WI38 (cell line): Measurements from ENCODE around the gene UBE2E2.

Experiments
- H3K4me3 ChIP-seq: 2 replicates; pipeline ENCODE4 v1.5.1; 2011; ENCODE audit warnings: low read depth, mild to moderate bottlenecking, control low read depth, low read length
- TF ChIP-seq, protein P1 (sequence below): IDR thresholded peaks from 2 replicates; pipeline ENCODE4 v1.5.1; 2012; ENCODE audit warnings: low read depth, mild to moderate bottlenecking, control low read depth, low read length

The UBE2E2 gene

GRCh38 chr3:23252122-23252521 lies 49.0 kb downstream of the UBE2E2 start:
- TF ChIP-seq, protein P1, sequence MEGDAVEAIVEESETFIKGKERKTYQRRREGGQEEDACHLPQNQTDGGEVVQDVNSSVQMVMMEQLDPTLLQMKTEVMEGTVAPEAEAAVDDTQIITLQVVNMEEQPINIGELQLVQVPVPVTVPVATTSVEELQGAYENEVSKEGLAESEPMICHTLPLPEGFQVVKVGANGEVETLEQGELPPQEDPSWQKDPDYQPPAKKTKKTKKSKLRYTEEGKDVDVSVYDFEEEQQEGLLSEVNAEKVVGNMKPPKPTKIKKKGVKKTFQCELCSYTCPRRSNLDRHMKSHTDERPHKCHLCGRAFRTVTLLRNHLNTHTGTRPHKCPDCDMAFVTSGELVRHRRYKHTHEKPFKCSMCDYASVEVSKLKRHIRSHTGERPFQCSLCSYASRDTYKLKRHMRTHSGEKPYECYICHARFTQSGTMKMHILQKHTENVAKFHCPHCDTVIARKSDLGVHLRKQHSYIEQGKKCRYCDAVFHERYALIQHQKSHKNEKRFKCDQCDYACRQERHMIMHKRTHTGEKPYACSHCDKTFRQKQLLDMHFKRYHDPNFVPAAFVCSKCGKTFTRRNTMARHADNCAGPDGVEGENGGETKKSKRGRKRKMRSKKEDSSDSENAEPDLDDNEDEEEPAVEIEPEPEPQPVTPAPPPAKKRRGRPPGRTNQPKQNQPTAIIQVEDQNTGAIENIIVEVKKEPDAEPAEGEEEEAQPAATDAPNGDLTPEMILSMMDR: no peak
- H3K4me3 ChIP-seq: no peak overlapping the region

DNA sequence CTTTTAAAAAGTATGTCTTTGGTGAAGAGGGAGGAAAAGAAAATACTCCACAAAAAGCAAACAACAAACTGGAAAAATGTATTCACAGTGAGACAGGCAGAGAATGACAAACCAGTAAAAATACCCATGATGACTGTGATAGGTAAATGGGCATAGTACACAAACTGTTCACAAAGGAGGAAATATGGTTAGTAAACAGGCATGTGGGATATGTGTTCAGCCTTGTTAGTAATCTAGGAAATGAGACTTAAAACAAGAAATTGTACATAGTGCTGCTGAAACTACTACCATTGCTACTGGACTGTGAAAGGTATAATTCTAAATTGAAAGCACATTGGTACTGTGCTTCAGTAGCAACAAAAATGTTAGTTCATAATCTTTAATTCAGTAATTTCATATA lies 50.1 kb downstream of the UBE2E2 start:
- no peak overlapping the region for H3K4me3 ChIP-seq
- TF ChIP-seq, protein P1: no peak

GRCh38 chr3:23254282-23254681 lies 51.2 kb downstream of the UBE2E2 start:
- no peak overlapping the region for H3K4me3 ChIP-seq
- TF ChIP-seq, protein P1: no peak

DNA sequence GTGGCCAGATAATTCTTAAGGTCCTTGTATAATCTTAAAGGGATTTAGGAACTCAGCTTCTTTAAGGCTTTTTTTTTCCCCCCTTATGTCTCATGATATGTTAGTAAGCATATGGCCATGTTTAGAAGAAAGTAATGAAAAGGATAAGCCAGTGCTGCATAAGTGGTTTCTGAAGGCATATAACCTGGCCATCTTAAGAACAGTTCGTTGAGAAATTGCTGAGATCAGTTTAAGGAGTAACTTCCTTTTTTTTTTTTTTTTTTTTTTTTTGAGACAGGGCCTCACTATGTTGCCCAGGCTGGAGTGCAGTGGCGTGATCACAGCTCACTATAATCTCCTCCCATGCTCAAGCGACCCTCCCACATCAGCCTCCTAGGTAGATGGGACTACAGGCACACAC lies 51.7 kb downstream of the UBE2E2 start:
- TF ChIP-seq, protein P1: no peak
- H3K4me3 ChIP-seq: no peak overlapping the region

GRCh38 chr3:23256741-23257435 lies 53.8 kb downstream of the UBE2E2 start:
- TF ChIP-seq, protein P1: no peak
- no peak overlapping the region for H3K4me3 ChIP-seq

GRCh38 chr3:23258110-23258509 lies 55.0 kb downstream of the UBE2E2 start:
- no peak overlapping the region for H3K4me3 ChIP-seq
- TF ChIP-seq, protein P1: no peak

DNA sequence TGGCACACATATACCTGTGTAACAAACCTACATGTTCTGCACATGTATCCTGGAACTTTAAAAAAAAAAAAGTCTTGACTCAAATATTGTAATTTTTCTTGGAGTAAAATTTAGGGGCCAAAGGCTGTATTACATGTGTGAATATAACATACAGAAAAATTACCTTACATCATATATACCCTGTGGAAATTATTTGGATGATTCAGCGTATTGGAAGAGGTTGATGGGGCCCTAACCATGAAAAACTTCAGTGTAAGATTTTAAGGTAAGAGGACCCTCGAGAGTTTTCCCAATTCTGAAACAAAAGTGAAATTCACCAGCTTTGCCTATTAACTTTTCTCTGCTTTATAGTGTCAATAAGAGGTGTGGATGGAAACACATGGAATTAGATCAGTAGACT lies 56.4 kb downstream of the UBE2E2 start:
- no peak overlapping the region for H3K4me3 ChIP-seq
- TF ChIP-seq, protein P1: no peak
